DMS114 treated with DMSO at 0.1 percent for 48 hours (cell line): ENCODE data around the gene SMKR1.
"Not testable (repeated sequence)": the region's sequence is repeated elsewhere in the genome, so short reads cannot be mapped to it uniquely, and the experiment has no call there.

Experiments
- DNase-seq: peaks from one replicate; lab custom pipeline; 2025; ENCODE audit not compliant: unreplicated experiment; lab: John Stamatoyannopoulos, UW

Gene SMKR1

GRCh38 chr7:129501760-129502707 lies at the start of gene SMKR1:
SMKR1 (plus strand) TSS chr7:129502531; CDS start chr7:129502825, 294 bp downstream.
- no peak for DNase-seq

DNA sequence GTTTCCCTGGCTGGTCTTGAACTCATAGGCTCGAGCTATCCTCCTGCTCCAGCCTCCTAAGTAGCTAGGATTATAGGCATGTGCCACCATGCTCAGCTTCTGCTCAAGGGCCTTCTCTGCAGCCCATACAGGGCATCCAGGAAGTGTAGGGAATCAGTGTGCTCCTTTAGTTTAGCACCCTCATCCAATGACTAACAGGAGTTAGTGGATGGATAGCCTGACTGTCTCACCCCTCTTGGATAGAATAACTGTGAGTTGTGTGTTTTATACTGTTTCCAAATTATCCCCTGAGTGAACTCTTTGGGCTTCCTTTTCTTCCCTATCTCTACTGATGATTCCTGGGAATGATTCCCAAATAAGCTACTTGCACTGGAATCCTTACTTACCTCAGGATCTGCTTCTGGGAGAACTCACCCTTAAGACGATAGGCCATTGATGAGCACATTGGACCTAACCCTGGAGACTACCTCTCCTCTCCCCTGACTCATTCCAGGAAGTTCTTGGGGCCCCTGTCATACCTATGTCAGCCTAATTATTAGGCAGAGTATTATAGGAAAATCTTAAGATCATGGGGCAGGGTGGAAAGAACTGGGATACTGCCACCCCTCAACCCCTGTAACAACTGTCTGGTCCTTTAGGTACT lies 49.6 kb upstream of the SMKR1 start:
- DNase-seq: no peak

DNA sequence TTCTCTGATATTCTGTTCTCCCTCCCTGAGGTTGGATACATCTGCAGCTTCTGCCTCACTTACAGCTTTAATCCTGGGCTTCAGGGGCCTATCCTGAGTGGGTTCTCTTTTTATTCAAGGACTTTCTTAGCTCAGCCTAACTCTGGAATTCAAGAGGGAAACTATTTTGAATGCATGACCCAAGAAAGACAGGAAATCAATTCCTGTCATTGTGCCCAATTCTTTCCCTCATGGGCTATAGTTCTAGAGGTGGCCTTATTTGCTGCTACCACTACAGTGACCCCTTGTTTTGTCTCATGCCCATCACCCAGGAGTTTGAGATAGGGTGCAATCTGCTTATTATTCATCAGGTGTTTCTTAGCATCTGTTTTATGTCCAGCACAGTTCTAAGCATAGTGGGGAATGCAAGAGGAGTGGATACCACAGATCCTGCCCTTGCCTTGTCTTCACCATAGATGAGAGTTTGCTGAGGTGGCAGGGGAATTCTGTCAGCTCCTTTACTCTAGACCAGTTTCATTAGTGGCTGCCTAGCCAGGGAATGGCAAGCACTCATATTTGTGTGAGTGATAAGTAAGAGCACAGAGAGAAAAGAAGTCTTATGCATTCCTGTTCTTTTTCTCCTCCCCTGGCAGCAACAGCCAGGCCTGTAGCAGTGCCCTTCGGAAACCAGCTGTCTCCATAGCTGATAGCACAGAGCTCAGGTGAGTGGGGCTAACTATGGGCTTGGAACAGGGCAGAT lies 48.7 kb upstream of the SMKR1 start:
- no peak for DNase-seq

- DNase-seq: no peak
These were observed 48.1 kb upstream of the SMKR1 start for GRCh38 chr7:129454249-129454551.

GRCh38 chr7:129456421-129456820 lies 45.9 kb upstream of the SMKR1 start:
- DNase-seq: no peak

DNA sequence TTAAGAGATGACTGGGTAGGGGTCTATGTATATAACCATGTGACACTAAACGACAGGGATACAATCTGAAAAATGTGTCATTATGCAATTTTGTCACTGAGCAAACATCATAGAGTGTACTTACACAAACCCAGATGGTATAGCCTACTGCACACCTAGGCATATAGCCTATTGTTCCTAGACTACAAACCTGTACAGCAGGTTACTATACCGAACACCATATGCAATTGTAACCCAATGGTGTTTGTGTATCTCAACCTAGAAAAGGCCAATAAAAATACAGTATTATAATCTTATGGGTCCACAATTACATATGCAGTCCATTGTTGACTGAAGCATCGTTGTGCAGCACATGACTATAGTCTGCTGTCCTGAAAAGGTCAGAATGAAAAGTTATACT lies 45.2 kb upstream of the SMKR1 start:
- no peak for DNase-seq

- no peak for DNase-seq
These were observed 44.2 kb upstream of the SMKR1 start for GRCh38 chr7:129458171-129458570.

DNA sequence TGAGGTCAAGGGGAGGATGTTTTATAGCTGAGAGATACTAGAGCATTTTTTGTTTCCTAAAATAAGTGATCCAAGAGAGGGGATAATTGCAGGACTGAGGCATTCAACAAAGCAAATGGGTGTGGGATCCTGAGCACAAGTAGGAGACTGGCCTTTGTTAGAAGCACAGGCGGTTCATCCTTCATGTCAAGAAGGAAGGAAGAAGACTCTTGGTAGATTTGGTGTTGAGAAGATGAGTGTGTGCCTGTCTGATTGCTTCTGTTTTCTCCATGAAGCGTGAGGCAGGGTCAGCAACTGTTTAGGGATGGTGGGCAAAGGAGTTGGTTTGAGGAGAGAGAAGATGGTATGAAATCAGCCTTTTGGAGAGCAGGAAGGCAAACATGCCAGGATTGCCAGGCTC lies 40.5 kb upstream of the SMKR1 start:
- DNase-seq: no peak

- DNase-seq: no peak
These were observed 39.9 kb upstream of the SMKR1 start for GRCh38 chr7:129462420-129462819.

- DNase-seq: no peak
These were observed 38.1 kb upstream of the SMKR1 start for GRCh38 chr7:129464194-129464593.

DNA sequence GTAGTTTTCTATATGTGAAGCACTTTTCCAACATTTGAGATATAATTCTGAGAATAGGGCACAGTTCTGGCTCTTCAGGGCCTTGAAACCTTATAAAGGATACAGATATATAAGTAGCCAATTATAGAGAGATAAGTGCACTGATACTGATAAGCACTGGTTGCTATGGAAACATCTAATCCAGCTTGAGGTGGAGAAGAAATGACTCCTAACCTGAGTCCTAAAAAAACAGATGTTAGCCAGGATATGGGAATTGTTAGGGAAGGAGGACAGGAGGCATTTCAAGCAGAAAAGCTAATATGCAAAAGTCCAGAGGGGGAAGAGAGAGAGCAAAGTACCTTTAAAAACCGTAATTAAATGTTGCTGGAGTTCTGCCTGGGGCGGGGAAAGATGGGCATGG lies 37.3 kb upstream of the SMKR1 start:
- no peak for DNase-seq

DNA sequence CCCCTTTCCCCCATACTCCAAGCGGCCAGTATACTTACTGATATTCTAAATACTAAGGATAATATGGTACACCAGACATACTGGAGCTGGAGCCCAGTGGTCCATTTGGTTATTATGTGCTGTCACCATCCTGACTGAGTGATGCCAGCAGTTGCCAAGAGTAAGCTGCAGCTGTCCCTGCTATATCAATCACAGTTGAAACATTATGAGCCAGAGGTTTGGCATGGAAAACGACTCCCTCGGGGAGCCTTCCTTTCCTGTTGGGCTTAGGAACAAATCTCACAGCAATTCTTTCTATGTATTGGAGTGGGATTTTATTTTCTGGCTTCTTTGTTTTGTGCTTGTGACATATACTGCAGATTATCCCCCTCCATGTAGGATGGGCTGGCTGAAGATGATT lies 35.5 kb upstream of the SMKR1 start:
- no peak for DNase-seq

DNA sequence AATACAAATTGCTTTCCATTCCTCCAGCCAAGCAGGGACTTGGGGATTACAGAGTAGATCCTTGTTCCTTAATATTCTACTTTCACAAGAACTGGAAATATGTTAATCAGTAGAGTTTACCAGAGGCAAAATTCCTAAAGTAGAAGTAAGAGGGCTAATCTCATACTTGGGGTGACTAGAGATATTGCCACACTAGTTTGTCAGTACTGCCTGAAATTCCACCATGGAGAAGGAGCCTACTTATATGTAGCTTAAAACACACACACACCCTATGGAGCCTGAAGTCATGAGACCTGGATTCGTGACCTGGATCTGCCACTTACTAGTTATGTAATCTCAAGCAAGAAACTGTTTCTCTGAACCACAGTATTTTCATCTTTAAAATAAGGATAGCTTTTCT lies 34.2 kb upstream of the SMKR1 start:
- DNase-seq: no peak

GRCh38 chr7:129468547-129468946 lies 33.8 kb upstream of the SMKR1 start:
- no peak for DNase-seq

DNA sequence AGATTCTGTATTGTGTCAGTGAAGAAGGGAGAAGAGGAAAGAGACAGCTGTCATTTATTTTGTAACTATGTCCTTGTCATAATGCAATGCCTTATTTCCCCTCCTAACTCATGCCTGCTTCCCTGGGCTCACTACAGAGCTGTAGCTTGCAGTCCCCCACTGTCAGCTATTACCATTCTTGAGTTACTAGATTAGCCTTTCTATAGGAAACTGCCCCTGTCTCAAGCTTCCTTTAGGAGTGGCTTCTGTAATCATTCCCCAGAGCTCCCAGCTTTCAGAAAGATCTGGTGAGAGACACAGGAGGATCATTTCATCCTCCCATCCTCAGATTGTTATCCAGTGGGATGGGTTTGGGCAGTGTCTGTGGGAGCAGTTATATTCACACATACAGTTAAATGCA lies 32.4 kb upstream of the SMKR1 start:
- no peak for DNase-seq

GRCh38 chr7:129470411-129470810 lies 31.9 kb upstream of the SMKR1 start:
- DNase-seq: no peak

DNA sequence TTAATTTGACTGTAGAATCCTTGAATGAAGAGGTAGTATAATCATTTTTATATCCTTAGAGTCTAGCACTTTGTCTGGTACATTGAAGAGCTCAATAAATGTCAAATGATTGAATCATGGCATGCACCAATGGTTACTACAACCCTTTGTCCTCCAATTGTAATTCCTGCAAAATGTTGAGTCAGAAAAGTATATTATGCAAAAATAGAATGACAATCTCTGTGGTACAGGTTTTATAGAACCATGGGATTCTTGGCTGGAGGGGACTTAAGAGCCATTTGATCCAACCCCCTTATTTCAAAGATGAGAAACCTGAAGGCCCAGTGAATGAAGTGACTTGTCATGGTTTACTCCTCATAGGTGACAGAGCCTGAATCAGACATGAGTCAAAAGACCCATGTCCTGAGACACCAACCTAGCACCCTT lies 30.9 kb upstream of the SMKR1 start:
- DNase-seq: no peak

GRCh38 chr7:129475931-129476330 lies 26.4 kb upstream of the SMKR1 start:
- not testable (repeated sequence) for DNase-seq

- DNase-seq: not testable (repeated sequence)
These were observed 25.9 kb upstream of the SMKR1 start for GRCh38 chr7:129476398-129476797.

DNA sequence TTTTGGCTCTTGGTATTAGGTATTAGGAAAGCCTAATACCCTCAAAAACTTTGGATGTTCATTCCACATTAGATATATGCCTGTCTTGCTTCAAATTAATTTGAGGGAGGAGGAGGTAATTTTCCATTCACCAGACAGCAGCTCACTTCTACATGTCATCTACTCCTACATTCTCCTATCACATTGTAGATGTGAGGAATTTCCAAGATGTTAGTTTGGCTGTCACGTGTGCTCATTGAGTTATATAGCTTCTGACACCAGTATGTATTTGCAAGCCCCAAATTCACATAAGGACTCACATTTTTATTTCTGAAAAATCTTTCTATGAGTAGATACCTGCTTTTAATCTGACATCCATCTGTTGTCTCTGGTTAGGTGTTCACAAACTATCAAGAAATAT lies 22.5 kb upstream of the SMKR1 start:
- no peak for DNase-seq

DNA sequence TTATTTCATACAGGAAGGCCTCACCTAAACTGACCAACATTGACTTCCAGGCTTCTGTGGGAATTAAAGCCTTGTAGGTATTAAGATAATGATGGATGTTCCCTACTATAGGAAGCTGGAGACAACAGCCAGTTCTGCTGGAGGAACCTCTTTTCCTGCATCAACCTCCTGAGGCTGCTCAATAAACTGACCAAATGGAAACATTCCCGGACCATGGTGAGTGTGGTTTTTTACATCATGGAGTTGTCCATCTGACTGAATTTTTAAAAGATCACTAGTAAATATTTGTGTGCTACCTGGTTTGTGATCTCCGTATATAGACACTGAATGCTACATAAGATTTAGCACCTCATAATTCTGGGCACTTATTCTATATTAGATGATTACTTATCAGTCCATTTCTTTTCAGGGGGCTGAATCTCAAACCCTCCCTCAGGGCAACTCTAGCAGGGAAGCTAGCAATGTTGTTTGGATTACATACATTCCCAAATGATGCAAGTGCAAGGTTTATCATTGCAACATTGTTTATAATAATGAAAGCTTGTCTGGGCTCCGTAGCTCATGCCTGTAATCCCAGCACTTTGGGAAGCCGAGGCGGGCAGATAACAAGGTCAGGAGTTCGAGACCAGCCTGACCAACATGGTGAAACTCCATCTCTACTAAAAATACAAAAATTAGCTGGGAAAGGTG lies 21.5 kb upstream of the SMKR1 start:
- DNase-seq: no peak
